DOHH2 (cell line): ENCODE results near the gene ITPRIPL2.

Experiments used
- H3F3A ChIP-seq: fragments of 200-600 bp; sonication (generic), shearing (Covaris generic); 2 replicates; pipeline ENCODE4 v1.6.0; 2016; ENCODE audit warnings: antibody characterized with exemption, mild to moderate bottlenecking; ENCODE audit not compliant: control insufficient read depth, insufficient read depth
- H3K27ac ChIP-seq: fragments of 200-600 bp; sonication (generic); 2 replicates; pipeline ENCODE4 v1.5.1; 2014; ENCODE audit warnings: low read depth, mild to moderate bottlenecking, low read length, moderate library complexity
- H3K27me3 ChIP-seq: fragments of 200-600 bp; sonication (generic); 2 replicates; pipeline ENCODE4 v1.6.1; 2014; ENCODE audit warnings: mild to moderate bottlenecking, low read length, mixed read lengths; ENCODE audit not compliant: control insufficient read depth
- H3K36me3 ChIP-seq: fragments of 200-600 bp; sonication (generic); 2 replicates; pipeline ENCODE4 v1.6.1; 2014; ENCODE audit warnings: mild to moderate bottlenecking, low read length, moderate library complexity, mixed read lengths; ENCODE audit not compliant: control insufficient read depth
- H3K4me1 ChIP-seq: fragments of 200-600 bp; sonication (generic); 2 replicates; pipeline ENCODE4 v1.6.1; 2014; ENCODE audit warnings: mild to moderate bottlenecking, low read length, mixed read lengths; ENCODE audit not compliant: control insufficient read depth
- H3K4me2 ChIP-seq: fragments of 200-600 bp; sonication (generic); 2 replicates; pipeline ENCODE4 v1.6.0; 2014; ENCODE audit warnings: mild to moderate bottlenecking, low read length, moderate library complexity
- H3K4me3 ChIP-seq: fragments of 200-600 bp; sonication (generic); 2 replicates; pipeline ENCODE4 v1.5.1; 2014; ENCODE audit warnings: mild to moderate bottlenecking, low read length, mixed read lengths
- H3K79me2 ChIP-seq: fragments of 200-600 bp; sonication (generic); 2 replicates; pipeline ENCODE4 v1.6.1; 2014; ENCODE audit warnings: mild to moderate bottlenecking, low read length, mixed read lengths; ENCODE audit not compliant: control insufficient read depth
- H3K9me2 ChIP-seq: fragments of 200-600 bp; sonication (generic); replicated peaks from 2 replicates; pipeline ENCODE4 v1.6.1; 2014; ENCODE audit warnings: mild to moderate bottlenecking, low read length, mixed read lengths; ENCODE audit not compliant: control insufficient read depth
- H3K9me3 ChIP-seq: fragments of 200-600 bp; sonication (generic); 2 replicates; pipeline ENCODE4 v1.6.1; 2014; ENCODE audit warnings: antibody characterized with exemption, low read length, mixed read lengths; ENCODE audit not compliant: control insufficient read depth, insufficient read depth
- H4K20me1 ChIP-seq: fragments of 200-600 bp; sonication (generic); 2 replicates; pipeline ENCODE4 v1.6.0; 2014; ENCODE audit warnings: low read depth, mild to moderate bottlenecking, antibody characterized with exemption, low read length, moderate library complexity; ENCODE audit not compliant: control insufficient read depth, insufficient read depth
- EZH2phosphoT487 ChIP-seq: fragments of 200-600 bp; sonication (generic); IDR thresholded peaks from 2 replicates; pipeline ENCODE4 v1.6.1; 2017; ENCODE audit warnings: borderline replicate concordance, mild to moderate bottlenecking, antibody characterized with exemption, low read length, moderate library complexity, mixed read lengths
- TF ChIP-seq, protein P1 (sequence below): fragments of 200-600 bp; sonication (generic); IDR thresholded peaks from one replicate; pipeline ENCODE4 v1.5.1; 2014; ENCODE audit warnings: antibody characterized with exemption, mild to moderate bottlenecking, low read depth, low read length; ENCODE audit not compliant: poor library complexity, severe bottlenecking

ITPRIPL2 gene

DNA sequence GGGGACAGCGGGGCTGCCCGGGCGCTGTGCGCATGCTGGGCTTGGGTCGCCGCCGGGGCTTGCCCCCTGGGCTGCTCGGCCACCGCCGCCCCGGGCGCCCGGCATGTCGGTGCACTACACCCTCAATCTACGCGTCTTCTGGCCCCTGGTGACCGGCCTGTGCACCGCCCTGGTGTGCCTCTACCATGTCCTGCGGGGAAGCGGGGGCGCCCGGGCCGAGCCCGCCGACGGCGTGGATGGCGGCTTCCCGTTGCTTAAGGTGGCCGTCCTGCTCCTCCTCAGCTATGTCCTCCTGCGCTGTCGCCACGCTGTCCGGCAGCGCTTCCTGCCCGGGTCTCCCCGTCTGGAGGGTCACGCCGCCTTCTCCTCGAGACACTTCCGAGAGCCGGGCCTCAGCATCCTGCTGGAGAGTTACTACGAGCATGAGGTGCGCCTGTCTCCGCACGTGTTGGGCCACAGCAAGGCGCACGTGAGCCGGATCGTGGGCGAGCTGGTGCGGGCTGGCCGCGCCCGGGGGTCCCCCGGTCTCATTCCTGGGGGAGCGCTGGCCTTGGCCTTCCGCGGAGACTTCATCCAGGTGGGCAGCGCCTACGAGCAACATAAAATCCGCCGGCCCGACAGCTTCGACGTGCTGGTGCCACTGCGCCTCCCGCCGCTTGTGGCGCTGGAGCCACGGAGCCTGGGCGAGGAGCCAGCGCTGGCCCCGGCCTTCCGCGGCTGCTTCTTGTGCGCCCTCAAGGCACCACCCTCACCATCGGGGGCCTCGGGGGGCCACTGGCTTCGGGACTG, 789 bp downstream of the ITPRIPL2 start:
- H3K4me3 ChIP-seq, result peak overlapping the region; percentile 54
- TF ChIP-seq, protein P1, sequence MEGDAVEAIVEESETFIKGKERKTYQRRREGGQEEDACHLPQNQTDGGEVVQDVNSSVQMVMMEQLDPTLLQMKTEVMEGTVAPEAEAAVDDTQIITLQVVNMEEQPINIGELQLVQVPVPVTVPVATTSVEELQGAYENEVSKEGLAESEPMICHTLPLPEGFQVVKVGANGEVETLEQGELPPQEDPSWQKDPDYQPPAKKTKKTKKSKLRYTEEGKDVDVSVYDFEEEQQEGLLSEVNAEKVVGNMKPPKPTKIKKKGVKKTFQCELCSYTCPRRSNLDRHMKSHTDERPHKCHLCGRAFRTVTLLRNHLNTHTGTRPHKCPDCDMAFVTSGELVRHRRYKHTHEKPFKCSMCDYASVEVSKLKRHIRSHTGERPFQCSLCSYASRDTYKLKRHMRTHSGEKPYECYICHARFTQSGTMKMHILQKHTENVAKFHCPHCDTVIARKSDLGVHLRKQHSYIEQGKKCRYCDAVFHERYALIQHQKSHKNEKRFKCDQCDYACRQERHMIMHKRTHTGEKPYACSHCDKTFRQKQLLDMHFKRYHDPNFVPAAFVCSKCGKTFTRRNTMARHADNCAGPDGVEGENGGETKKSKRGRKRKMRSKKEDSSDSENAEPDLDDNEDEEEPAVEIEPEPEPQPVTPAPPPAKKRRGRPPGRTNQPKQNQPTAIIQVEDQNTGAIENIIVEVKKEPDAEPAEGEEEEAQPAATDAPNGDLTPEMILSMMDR, result no peak
- TF ChIP-seq EZH2phosphoT487, result peak; percentile 79; the same call in 1 of the 2 replicates

DNA sequence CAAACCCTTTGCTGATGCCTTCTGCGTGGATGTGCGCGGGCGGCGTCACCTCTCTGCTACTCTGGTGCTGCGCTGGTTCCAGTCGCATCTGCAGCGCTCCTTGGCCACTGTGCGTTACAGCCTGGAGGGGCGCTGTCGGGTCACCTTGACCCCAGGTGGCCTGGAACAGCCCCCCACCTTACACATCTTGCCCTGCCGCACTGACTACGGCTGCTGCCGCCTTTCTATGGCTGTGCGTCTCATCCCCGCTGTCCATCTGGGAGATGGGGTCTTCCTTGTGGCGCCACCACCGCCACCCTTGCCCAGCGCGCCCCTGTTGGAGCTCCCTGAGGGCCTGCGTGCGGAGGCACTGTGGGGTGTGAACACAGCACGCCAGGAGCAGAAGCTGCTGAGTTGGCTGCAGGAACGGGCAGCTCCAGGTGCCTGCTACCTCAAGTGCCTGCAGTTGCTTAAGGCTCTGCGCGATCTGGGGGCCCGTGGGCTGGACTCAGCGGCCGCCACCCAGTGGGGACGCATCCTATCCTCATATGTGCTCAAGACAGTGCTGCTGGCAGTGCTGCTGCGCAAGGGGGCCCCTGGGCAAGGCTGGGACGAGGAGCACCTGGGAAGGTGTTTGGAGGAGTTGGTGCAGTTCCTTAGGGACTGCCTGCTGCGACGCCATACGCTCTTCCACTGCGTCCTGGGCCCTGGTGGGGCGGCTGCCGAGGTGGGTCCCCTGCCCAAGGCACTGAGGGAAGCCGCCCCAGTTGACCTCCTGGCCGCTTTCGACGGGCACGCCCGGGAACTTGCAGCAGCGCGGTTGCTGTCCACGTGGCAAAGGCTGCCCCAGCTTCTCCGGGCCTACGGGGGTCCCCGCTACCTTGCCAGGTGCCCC, 1.6 kb downstream of the ITPRIPL2 start:
- no peaks in the 10 kb centered on the region for H3K9me2 ChIP-seq
- H3K4me3 ChIP-seq, result no peak overlapping the region
- H3K9me3 ChIP-seq, result no peaks in the 10 kb centered on the region
- no peak overlapping the region; the same call in 1 of the 2 replicates for H3K4me2 ChIP-seq
- no peak for TF ChIP-seq EZH2phosphoT487
- TF ChIP-seq, protein P1, result no peak
- H3K79me2 ChIP-seq, result no peaks in the 10 kb centered on the region
- no peaks in the 10 kb centered on the region for H3K36me3 ChIP-seq
- H4K20me1 ChIP-seq, result no peaks in the 10 kb centered on the region
- H3K27ac ChIP-seq, result no peak overlapping the region
- H3K27me3 ChIP-seq, result peaks cover 22% of the 10 kb centered on the region
- H3F3A ChIP-seq, result peaks cover 22% of the 10 kb centered on the region
- H3K4me1 ChIP-seq, result peaks cover 47% of the 10 kb centered on the region

More for the DNA sequence above, 789 bp downstream of the ITPRIPL2 start:
- no peak overlapping the region for H3K27ac ChIP-seq
- peak overlapping the region; percentile 59 for H3K4me2 ChIP-seq
- H3K79me2 ChIP-seq, result no peaks in the 10 kb centered on the region
- H3K27me3 ChIP-seq, result peaks cover 22% of the 10 kb centered on the region
- no peaks in the 10 kb centered on the region for H3K9me3 ChIP-seq
- H4K20me1 ChIP-seq, result no peaks in the 10 kb centered on the region
- H3K36me3 ChIP-seq, result no peaks in the 10 kb centered on the region
- peaks cover 22% of the 10 kb centered on the region for H3F3A ChIP-seq
- peaks cover 43% of the 10 kb centered on the region for H3K4me1 ChIP-seq
- no peaks in the 10 kb centered on the region for H3K9me2 ChIP-seq

GRCh38 chr16:19116711-19117449, 3.1 kb downstream of the ITPRIPL2 start:
- Histone ChIP-seq H3K27ac (peak overlapping the region; percentile 42), H3K4me2 (peak overlapping the region; percentile 71), H3F3A (peaks cover 22% of the 10 kb centered on the region)

More at GRCh38 chr16:19116711-19117449, 3.1 kb downstream of the ITPRIPL2 start:
- peak overlapping the region; percentile 37; the same call in 1 of the 2 replicates for H3K4me3 ChIP-seq
- H3K9me2 ChIP-seq, result no peaks in the 10 kb centered on the region
- TF ChIP-seq EZH2phosphoT487, result no peak
- TF ChIP-seq, protein P1, result no peak
- no peaks in the 10 kb centered on the region for H4K20me1 ChIP-seq
- no peaks in the 10 kb centered on the region for H3K9me3 ChIP-seq
- H3K79me2 ChIP-seq, result no peaks in the 10 kb centered on the region
- peaks cover 20% of the 10 kb centered on the region for H3K27me3 ChIP-seq
- no peaks in the 10 kb centered on the region for H3K36me3 ChIP-seq
- H3K4me1 ChIP-seq, result peaks cover 47% of the 10 kb centered on the region
